MCF 10A (cell line): ENCODE results near the gene GSTT2B. TPM values are rescaled to one million over a fixed set of nuclear protein-coding genes. Genes with fewer than 3 reads are reported as not detected.
"Not testable (repeated sequence)": the region's sequence is repeated elsewhere in the genome, so short reads cannot be mapped to it uniquely, and the experiment has no call there.

Source experiments
- BruUV-seq: library from RNA; stranded (reverse); fragments of 400-500 nt; replicated peaks from 2 replicates; lab custom pipeline; 2021; lab: Mats Ljungman, UMichigan
- CTCF ChIA-PET: fragments of 300-600 bp; sonication (Branson Sonifier 250); formaldehyde crosslinking; extraction: SDS; loops from one replicate; lab custom pipeline; 2021; ENCODE audit warnings: antibody characterized with exemption, inconsistent platforms; lab: Yijun Ruan, JAX
- POLR2A ChIA-PET: fragments of 300-600, 350-650 bp; sonication (Branson Sonifier 250); formaldehyde crosslinking; extraction: SDS; loops from one replicate; lab custom pipeline; 2020; ENCODE audit warnings: antibody characterized with exemption, inconsistent platforms; lab: Yijun Ruan, JAX
- DNase-seq: peaks from one replicate; pipeline ENCODE4 v3.0.0-alpha.2; 2018; ENCODE audit not compliant: unreplicated experiment
- H3K27ac Mint-ChIP-seq: one replicate; pipeline ENCODE4 v1.8.0; 2022; ENCODE audit warnings: mild to moderate bottlenecking, low read depth, mixed read lengths; ENCODE audit not compliant: unreplicated experiment
- H3K27me3 Mint-ChIP-seq: one replicate; pipeline ENCODE4 v1.8.0; 2022; ENCODE audit warnings: mixed read lengths; ENCODE audit not compliant: insufficient read depth, unreplicated experiment
- H3K36me3 Mint-ChIP-seq: one replicate; pipeline ENCODE4 v1.8.0; 2022; ENCODE audit warnings: mild to moderate bottlenecking, moderate library complexity, mixed read lengths; ENCODE audit not compliant: insufficient read depth, unreplicated experiment
- H3K4me1 Mint-ChIP-seq: one replicate; pipeline ENCODE4 v1.8.0; 2022; ENCODE audit warnings: mixed read lengths; ENCODE audit not compliant: insufficient read depth, unreplicated experiment
- H3K4me3 Mint-ChIP-seq: one replicate; pipeline ENCODE4 v1.8.0; 2022; ENCODE audit warnings: mild to moderate bottlenecking, moderate library complexity, mixed read lengths; ENCODE audit not compliant: unreplicated experiment
- H3K9me3 Mint-ChIP-seq: one replicate; pipeline ENCODE4 v1.8.0; 2022; ENCODE audit warnings: mixed read lengths; ENCODE audit not compliant: unreplicated experiment
- CTCF ChIP-seq: fragments of 200-600 bp; IDR thresholded peaks from one replicate; pipeline ENCODE4 v1.8.0; 2022; ENCODE audit warnings: antibody characterized with exemption, mild to moderate bottlenecking; ENCODE audit not compliant: unreplicated experiment
- intact Hi-C: fragments of 100-400 bp; cut with micrococcal nuclease; formaldehyde crosslinking; loops from 2 replicates; pipeline ENCODE4 v1.14.1; 2022
- total RNA-seq: library from RNA; stranded (reverse); gene quantifications from 2 replicates; pipeline ENCODE4 v1.2.3, GENCODE V29; 2022

Gene GSTT2B
- total RNA-seq, 1 experiment from 2014 or later = 22.7 TPM

GRCh38 chr22:23908587-23909205, 52.3 kb downstream of the GSTT2B start:
- H3K4me1 Mint-ChIP-seq = peaks cover 5% of the 10 kb centered on the region
- H3K9me3 Mint-ChIP-seq = no peaks in the 10 kb centered on the region
- TF ChIP-seq CTCF = no peak
- no peaks in the 10 kb centered on the region for H3K36me3 Mint-ChIP-seq
- no peak for DNase-seq
- BruUV-seq = no TSS peak
- intact Hi-C loops = no loop called here
- ChIA-PET CTCF (interaction anchor here (1.4 kb wide), 1 partner anchor 15 kb away, joined by 4 read pairs; no protein-coding TSS in a partner anchor), POLR2A (interaction anchor here (0.8 kb wide), 1 partner anchor 14 kb away, joined by 4 read pairs; the partner anchor contains the start of gene MIF)
- no peak overlapping the region for H3K4me3 Mint-ChIP-seq
- peak overlapping the region; percentile 75 for H3K27ac Mint-ChIP-seq
- no peaks in the 10 kb centered on the region for H3K27me3 Mint-ChIP-seq

GRCh38 chr22:23907423-23907822, 53.6 kb downstream of the GSTT2B start:
- H3K4me3 Mint-ChIP-seq, H3K27ac Mint-ChIP-seq, H3K36me3 Mint-ChIP-seq, POLR2A ChIA-PET, BruUV-seq, CTCF ChIA-PET, H3K27me3 Mint-ChIP-seq, H3K9me3 Mint-ChIP-seq, DNase-seq, intact Hi-C loops, H3K4me1 Mint-ChIP-seq: not testable (repeated sequence)

Other genes starting within 250 kb of the GSTT2B start
- 3.3 and 4.5 TPM in 2 replicates for gene ZNF70, start 210.1 kb downstream of the GSTT2B start, total RNA-seq
- not detected in 2 replicates for gene VPREB3, start 206.8 kb downstream of the GSTT2B start, total RNA-seq
- not detected in 2 replicates for gene C22orf15, start 198.2 kb downstream of the GSTT2B start, total RNA-seq
- 86.0 and 90.1 TPM in 2 replicates for gene CHCHD10, start 193.2 kb downstream of the GSTT2B start, total RNA-seq
- 0.44 TPM in 1 of 2 replicates, not detected in the other for gene MMP11, start 188.3 kb downstream of the GSTT2B start, total RNA-seq
- gene SMARCB1, start 174.2 kb downstream of the GSTT2B start, total RNA-seq = 83.7 and 115 TPM in 2 replicates
- gene DERL3, start 122.2 kb downstream of the GSTT2B start, total RNA-seq = not detected in 2 replicates
- gene SLC2A11, start 103.3 kb downstream of the GSTT2B start, total RNA-seq = 9.6 and 11.3 TPM in 2 replicates
- 1,031 and 1,126 TPM in 2 replicates for gene MIF, start 66.8 kb downstream of the GSTT2B start, total RNA-seq
- gene DDTL, start 5.7 kb upstream of the GSTT2B start, total RNA-seq = 2.1 and 2.5 TPM in 2 replicates
- 127 and 155 TPM in 2 replicates for gene DDT, start 13.2 kb upstream of the GSTT2B start, total RNA-seq
- gene GSTT2, start 18.9 kb upstream of the GSTT2B start, total RNA-seq = not detected in 2 replicates
- gene GSTT4, start 44.3 kb upstream of the GSTT2B start, total RNA-seq = not detected in 2 replicates
- 47.4 and 47.5 TPM in 2 replicates for gene CABIN1, start 50.1 kb upstream of the GSTT2B start, total RNA-seq
- 13.3 and 32.8 TPM in 2 replicates for gene SUSD2, start 220.3 kb upstream of the GSTT2B start, total RNA-seq